Measurements from ENCODE around the gene LPIN1.

Gene LPIN1

GRCh38 chr2:11744631-11745394 lies 1.6 kb upstream of the LPIN1 start:
- DNase-seq (ENCODE audit: low read depth) = no peak
- H3K4me3 ChIP-seq (ENCODE audit: low read length) = no peak overlapping the region
- TF ChIP-seq CTCF (conservative IDR thresholded peaks at IDR 0.05; ENCODE audit: low read depth, low read length) = peak; percentile 81

GRCh38 chr2:11745613-11746375 lies 638 bp upstream of the LPIN1 start:
- peak overlapping the region; percentile 12 for H3K4me3 ChIP-seq (ENCODE audit: low read length)
- DNase-seq (ENCODE audit: low read depth) = no peak
- TF ChIP-seq CTCF (conservative IDR thresholded peaks at IDR 0.05; ENCODE audit: low read depth, low read length) = no peak

- TF ChIP-seq CTCF (conservative IDR thresholded peaks at IDR 0.05; ENCODE audit: low read depth, low read length) = no peak
- peak overlapping the region; percentile 84 for H3K4me3 ChIP-seq (ENCODE audit: low read length)
- DNase-seq (ENCODE audit: low read depth) = no peak
Observed at GRCh38 chr2:11746807-11747459, 501 bp downstream of the LPIN1 start.

- no peak for DNase-seq (ENCODE audit: low read depth)
- TF ChIP-seq CTCF (conservative IDR thresholded peaks at IDR 0.05; ENCODE audit: low read depth, low read length) = no peak
- H3K4me3 ChIP-seq (ENCODE audit: low read length) = peak overlapping the region; percentile 84
Observed at GRCh38 chr2:11748018-11748860, 1.8 kb downstream of the LPIN1 start.

GRCh38 chr2:11748861-11749645 lies 2.6 kb downstream of the LPIN1 start:
- no peak for TF ChIP-seq CTCF (conservative IDR thresholded peaks at IDR 0.05; ENCODE audit: low read depth, low read length)
- no peak overlapping the region for H3K4me3 ChIP-seq (ENCODE audit: low read length)
- DNase-seq (ENCODE audit: low read depth) = no peak
